Thyroid gland (tissue), 4 donors: Measurements from ENCODE around the gene HOXC6.

Experiments
- POLR2A ChIP-seq, 2 donors: fragments of 450-650 bp; IDR thresholded peaks; one replicate each; pipeline ENCODE4 v1.6.1; 2017; ENCODE audit warnings: antibody characterized with exemption in 2 of 2, mild to moderate bottlenecking in 2 of 2, moderate library complexity in 1 of 2
- TF ChIP-seq, protein P1 (sequence below), 6 experiments: fragments of 200-600 bp in 3 of 6; fragments of 450-650 bp in 3 of 6; sonication (generic) in 3 of 6; IDR thresholded peaks; one replicate each; pipeline ENCODE4 v1.5.1; 2016 to 2019; ENCODE audit warnings: antibody characterized with exemption in 6 of 6, mild to moderate bottlenecking in 2 of 6, inconsistent platforms in 1 of 6, moderate library complexity in 1 of 6

GRCh38 chr12:53983568-53983949 lies 44.7 kb upstream of the HOXC6 start:
- TF ChIP-seq, protein P1, sequence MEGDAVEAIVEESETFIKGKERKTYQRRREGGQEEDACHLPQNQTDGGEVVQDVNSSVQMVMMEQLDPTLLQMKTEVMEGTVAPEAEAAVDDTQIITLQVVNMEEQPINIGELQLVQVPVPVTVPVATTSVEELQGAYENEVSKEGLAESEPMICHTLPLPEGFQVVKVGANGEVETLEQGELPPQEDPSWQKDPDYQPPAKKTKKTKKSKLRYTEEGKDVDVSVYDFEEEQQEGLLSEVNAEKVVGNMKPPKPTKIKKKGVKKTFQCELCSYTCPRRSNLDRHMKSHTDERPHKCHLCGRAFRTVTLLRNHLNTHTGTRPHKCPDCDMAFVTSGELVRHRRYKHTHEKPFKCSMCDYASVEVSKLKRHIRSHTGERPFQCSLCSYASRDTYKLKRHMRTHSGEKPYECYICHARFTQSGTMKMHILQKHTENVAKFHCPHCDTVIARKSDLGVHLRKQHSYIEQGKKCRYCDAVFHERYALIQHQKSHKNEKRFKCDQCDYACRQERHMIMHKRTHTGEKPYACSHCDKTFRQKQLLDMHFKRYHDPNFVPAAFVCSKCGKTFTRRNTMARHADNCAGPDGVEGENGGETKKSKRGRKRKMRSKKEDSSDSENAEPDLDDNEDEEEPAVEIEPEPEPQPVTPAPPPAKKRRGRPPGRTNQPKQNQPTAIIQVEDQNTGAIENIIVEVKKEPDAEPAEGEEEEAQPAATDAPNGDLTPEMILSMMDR (IDR thresholded peaks at IDR 0.05) = no peak
- TF ChIP-seq POLR2A (IDR thresholded peaks at IDR 0.05) = no peak
